Measurements from ENCODE around the gene FAM169A.
"Not testable (repeated sequence)": the region's sequence is repeated elsewhere in the genome, so short reads cannot be mapped to it uniquely, and the experiment has no call there.

FAM169A gene

GRCh38 chr5:74791669-74792068 is 74.5 kb downstream of the FAM169A start:
- not testable (repeated sequence) for DNase-seq

DNA sequence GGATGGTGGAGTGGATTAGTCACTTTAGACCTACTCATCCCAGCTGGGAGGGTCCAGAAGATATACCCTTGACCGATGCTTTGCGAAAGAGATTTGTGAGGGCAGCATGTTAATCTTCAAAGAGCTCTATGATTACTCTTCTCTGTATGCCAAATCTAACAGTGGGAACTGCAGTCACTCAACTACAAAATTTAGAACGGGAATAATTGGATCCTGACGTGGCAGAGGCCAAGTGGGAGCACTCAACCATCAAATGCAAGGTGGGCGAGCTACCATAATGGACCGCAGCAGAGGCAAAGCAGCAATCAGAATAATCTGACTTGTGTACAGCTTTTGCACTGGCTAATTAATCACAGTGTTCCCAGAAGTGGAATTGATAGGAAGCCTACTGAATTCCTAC is 78.8 kb downstream of the FAM169A start:
- no peak for DNase-seq

GRCh38 chr5:74786851-74787250 is 79.3 kb downstream of the FAM169A start:
- DNase-seq: no peak

DNA sequence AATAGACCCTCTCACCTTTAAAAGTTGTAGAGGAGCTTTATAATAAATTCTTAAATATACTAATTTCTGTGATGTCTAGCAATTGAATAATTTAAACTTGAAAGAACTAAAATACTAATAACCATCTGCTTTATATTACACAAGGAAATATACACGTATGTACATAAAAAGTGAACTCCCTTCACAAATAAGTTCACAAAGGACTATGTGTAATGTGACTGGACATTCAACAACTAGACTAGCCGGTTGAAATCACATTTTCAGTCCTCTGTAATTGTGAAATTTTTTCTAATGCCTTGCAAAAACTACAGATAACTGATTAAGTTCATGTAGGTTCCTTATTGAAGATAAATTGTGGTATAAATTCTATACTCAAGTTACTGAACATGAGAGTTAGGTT is 87.6 kb downstream of the FAM169A start:
- DNase-seq: no peak

DNA sequence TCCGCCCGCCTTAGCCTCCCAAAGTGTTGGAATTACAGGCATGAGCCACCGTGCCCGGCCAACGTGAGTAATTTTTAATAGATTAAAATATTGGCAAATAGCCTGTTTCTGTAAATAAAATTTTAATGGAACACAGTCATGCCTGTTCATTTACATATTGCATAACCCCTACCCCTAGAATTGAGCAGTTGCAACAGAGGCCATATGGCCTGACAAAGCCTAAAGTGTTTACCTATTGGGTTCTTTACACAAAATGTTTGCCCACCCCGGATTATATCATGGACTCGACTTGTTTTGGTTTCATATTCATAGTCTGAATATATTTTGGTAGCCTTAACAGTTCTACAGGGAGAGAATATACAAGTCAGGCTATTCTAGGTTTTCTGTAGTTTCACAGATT is 93.8 kb downstream of the FAM169A start:
- no peak for DNase-seq

GRCh38 chr5:74767579-74767913 is 98.6 kb downstream of the FAM169A start:
- no peak for DNase-seq

GRCh38 chr5:74766849-74767578 is 99.2 kb downstream of the FAM169A start, which contains the start of the genes GFM2 and NSA2:
TSS of gene GFM2 (minus strand) at chr5:74767117. CDS start at chr5:74763742, 3,375 bp downstream.
TSS of gene NSA2 (plus strand) at chr5:74767249. CDS start at chr5:74767361, 112 bp downstream.
- peak; percentile 85 to 94 for DNase-seq

DNA sequence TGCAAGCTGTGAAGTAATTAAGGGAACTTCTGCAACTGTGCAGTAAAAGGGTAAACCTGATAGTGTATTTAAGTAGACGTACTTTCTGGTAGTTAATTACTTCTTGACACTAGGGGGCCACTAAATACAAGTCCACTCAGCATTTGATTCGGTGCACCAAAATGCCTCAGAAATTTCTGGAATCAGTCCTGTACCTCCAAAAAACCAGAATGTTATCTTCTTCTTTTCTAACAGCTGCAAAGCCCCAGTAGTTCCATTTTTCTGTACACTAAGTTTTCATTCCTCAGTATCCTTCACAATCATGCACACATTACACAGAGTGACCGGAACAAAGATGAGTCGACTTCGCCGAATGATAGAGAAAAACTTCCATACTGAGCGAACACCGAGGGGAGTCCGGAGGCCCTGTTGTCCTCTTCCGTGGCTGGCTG is 99.8 kb downstream of the FAM169A start:
- peak; percentile 21 to 22 for DNase-seq

GRCh38 chr5:74765929-74766328 is 100.3 kb downstream of the FAM169A start:
- no peak for DNase-seq

DNA sequence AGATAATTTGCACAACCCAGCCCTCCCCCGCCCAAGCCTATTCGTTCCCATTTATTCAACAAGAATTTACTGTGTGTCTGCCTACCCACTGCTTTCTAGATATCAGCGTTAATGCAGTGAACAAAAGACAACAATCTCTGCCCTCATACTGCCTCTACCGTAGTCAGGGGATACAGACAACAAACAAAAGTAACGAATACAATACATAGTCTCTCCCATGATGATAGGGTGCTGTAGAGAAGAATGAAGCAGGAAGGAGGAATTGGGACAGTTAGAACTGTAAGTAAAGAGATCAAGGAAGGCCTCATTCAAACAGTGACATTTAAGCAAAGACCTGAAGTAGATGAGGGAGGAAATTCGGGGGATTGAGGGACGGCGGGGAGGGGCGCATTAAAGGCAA is 101.0 kb downstream of the FAM169A start:
- peak; percentile 73 to 94 for DNase-seq

DNA sequence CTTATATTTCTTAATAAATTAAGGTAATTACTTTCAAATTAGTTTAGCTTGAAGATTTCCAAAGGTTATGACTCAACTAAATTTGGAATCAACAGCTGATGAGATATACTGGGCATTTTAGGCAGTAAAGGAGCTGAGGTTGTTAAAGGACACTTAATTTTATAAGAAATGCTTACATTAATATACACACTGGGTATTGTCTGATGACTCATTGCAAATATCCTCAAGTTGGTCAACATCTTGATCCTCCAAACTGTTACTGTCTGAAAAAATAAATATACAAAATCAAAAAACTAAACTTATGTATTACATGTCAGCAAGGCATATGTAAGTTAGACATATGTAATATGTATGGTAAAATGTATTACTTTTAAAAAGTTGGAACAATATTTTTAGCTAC is 102.7 kb downstream of the FAM169A start:
- no peak for DNase-seq

DNA sequence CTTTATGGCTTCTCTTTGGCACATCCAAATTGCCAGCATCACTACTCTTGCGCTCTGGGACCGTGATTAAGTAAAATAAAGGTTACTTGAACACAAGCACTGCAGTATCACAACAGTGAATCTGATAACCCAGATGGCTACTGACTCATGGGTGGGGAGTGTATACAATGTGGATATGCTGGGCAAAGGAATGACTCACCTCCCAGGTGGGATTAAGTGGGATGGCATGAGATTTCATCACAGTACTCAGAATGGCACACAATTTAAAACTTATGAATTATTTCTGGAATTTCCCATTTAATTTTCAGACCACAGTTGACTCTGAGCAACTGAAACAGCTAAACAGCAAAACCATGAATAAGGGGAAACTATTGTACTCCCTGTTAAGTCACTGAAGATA is 103.6 kb downstream of the FAM169A start:
- no peak for DNase-seq

- DNase-seq: no peak
Measured at GRCh38 chr5:74761241-74761640, 104.9 kb downstream of the FAM169A start.

GRCh38 chr5:74748742-74749141 is 117.4 kb downstream of the FAM169A start:
- DNase-seq: not testable (repeated sequence)

DNA sequence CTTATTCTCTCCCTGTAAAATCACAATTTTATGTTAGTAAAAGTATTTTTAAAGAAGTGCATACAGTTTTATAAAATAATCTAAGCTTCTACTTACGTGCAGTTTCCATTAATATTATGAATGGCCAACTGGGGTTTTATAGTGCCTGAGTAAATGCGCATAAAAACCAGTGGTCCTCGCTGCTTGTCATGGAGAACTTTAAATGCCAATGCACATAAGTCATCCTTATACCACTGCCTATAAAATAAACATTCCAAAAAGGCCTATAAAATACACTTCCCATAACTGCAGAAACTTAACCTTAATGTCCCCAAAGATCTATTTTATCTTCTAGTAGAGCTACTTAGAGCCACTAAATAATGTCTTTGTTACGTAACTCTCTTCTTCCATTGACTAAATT is 127.8 kb downstream of the FAM169A start:
- DNase-seq: no peak

GRCh38 chr5:74736759-74737158 is 129.4 kb downstream of the FAM169A start:
- no peak for DNase-seq

Data from NCI-H2081 (cell line).